Activated CD8-positive, alpha-beta memory T cell treated with anti-CD3 and anti-CD28 coated beads, Interleukin-2, amount 50 U/mL, for 1 hour (primary cell): Measurements from ENCODE around the gene KIAA0319L.

Experiments
- DNase-seq: peaks from one replicate; pipeline ENCODE4 v3.0.0-alpha.2; 2020; ENCODE audit errors: extremely low read depth

The KIAA0319L gene

DNA sequence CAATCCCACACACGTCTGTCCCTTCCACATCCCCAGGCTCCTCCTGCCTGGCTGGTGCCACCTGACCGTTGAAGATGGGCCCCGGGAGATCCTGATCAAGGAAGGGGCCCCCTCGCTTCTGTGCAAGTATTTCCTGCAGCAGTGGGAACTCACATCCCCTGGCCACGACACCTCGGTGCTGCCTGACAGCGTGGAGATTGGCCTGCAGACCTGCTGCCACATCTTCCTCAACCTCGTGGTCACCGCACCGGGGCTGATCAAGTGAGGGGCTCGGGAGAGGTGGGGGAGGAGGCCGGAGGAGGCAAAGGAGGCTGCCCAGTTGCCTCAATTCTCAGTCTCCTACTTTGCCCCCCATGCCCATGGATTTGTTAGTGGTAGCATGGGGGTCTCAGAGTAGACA, 6.0 kb upstream of the KIAA0319L start:
- no peak for DNase-seq

DNA sequence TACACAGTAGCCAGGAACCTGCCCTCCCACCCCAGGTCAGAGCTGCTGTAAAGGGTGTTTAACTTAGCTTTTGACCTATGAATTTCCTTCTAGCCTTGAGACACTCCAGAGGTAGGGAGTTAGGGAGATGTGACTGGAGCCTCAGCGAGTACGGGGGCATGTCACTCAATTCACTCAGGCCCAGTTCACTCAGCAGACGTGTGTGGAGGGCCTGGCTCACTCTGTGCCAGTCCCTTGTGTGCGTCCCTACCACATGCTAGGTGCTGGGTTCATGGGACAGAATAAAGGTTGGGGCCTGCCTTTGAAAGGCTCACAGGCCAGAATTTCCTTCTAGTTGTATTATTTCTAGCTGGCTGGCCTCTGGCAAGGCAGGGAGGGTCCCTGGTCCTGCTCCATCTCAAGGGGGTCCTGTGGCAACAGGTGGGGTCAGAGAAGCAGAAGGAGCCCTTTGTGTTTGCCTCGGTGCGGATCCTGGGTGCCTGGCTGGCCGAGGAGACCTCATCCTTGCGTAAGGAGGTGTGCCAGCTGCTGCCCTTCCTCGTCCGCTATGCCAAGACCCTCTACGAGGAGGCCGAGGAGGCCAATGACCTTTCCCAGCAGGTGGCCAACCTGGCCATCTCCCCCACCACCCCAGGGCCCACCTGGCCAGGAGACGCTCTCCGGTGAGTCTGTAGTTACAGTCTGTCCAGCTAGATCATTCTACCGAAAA, 4.9 kb upstream of the KIAA0319L start:
- DNase-seq, result no peak

DNA sequence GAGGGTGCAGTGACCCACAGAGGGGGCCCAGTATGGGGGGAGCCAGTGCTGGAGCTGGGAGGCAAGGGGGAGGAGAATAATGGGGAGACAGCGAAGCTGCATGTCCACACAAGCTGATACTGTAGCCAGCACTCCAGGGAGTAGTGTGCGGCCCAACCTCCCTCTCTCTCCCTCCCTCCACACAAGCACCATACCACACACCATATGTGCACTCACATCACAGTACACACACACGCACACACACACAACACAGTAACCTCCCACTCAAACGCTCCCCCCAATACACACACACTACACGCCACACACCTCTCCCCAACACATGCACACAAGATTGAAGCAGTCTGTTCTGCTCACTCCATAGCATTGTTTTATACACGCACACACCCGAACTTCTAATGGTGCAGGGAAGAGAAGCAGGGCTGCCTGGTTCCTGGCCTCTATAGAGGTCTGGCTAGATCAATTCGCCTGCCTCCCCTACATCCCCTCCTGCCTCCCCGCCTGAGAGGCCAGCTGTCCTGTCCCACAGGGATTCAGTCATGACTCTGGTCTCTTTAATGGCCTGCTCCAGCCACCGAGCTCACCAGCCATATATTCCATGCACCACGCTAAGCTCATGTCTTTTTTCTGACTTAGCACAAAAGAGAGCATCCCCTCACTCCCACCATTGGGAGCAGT, 4.2 kb upstream of the KIAA0319L start:
- DNase-seq, result no peak

DNA sequence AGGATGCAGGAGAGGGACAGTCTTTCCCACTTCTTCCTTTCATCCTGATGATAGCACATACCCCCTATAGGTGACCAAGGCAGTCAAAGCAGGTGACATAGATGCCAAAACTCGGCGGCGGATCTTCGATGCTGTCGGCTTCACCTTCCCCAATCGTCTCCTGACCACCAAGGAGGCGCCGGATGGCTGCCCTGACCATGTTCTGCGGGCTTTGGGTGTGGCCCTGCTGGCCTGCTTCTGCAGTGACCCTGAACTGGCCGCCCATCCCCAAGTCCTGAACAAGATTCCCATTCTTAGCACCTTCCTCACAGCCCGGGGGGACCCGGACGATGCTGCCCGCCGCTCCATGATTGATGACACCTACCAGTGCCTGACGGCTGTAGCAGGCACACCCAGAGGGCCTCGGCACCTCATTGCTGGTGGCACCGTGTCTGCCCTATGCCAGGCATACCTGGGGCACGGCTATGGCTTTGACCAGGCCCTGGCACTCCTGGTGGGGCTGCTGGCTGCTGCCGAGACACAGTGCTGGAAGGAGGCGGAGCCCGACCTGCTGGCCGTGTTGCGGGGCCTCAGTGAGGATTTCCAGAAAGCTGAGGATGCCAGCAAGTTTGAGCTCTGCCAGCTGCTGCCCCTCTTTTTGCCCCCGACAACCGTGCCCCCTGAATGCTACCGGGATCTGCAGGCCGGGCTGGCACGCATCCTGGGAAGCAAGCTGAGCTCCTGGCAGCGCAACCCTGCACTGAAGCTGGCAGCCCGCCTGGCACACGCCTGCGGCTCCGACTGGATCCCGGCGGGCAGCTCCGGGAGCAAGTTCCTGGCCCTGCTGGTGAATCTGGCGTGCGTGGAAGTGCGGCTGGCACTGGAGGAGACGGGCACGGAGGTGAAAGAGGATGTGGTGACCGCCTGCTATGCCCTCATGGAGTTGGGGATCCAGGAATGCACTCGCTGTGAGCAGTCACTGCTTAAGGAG, 3.3 kb upstream of the KIAA0319L start:
- no peak for DNase-seq

DNA sequence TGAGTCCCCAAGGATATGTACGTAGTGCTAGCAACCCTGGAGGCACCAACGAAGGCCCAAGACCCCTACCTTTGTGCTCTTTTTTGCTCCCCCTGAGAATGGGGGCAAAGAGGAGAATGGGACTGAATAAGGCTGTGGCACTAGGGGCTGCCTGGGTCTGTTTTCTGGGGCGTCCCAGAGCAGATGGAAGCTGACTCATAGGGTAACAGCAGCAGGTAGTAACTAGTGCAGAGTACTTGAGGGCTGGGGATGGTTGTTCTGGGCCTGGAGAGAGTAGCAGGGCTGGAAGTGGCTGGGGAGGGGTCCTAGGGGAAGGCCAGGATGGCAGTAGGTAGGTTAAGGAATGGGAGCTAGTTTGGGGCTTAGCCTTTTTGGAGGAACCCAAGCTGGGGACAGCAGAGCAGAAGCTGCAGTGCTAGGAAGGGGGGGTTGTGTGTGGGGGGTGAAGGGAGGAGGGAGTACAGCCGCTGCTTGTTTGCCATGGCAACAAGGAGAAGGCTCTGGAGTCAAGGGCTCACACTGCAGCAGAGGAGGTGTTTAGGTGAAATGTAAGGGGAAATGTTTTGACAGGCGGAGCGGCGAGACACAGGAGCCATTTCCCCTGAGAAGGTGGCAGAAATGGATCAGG, 2.2 kb upstream of the KIAA0319L start:
- DNase-seq, result no peak

DNA sequence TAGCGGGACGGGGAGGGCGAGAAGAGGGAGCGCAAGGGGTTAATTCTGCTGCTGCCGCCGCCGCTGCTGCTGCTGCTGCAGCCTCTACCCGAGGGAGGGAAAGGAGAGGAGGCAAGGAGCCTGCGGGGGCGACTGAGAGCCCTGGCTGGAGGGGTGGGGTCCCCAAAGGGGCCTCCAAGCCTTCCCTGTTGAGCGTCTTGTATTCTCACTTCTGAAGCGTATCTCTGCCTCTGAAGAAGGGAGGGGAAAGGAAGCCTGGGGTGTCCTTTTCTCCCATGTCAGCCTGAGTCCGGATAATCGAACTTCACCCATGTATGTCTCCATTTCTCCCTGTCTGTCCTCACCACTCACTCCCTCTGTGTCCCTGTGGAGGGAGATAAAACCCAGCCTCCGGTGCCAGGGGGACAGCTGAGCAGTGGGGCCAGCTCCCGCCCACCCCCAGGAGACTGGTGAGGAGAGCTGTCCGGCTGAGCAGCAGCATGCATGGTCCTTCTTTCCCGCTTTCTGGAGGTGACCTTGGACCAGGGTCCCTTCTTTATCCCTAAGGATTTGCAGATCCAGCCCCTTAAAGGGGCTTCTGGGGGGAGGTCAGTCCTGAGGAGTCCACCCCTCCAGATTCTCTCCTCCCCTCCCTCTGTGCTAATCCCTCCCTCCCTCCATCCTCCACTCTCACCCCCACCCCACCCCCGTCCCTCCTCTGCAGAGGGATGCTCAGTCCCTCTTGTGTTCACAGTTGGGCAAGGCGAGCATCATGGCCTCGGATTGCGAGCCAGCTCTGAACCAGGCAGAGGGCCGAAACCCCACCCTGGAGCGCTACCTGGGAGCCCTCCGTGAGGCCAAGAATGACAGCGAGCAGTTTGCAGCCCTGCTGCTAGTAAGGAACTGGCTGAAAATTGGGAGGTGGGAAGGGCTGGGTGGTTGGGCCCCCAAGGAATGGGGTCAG, 1.4 kb upstream of the KIAA0319L start:
- DNase-seq, result no peak

DNA sequence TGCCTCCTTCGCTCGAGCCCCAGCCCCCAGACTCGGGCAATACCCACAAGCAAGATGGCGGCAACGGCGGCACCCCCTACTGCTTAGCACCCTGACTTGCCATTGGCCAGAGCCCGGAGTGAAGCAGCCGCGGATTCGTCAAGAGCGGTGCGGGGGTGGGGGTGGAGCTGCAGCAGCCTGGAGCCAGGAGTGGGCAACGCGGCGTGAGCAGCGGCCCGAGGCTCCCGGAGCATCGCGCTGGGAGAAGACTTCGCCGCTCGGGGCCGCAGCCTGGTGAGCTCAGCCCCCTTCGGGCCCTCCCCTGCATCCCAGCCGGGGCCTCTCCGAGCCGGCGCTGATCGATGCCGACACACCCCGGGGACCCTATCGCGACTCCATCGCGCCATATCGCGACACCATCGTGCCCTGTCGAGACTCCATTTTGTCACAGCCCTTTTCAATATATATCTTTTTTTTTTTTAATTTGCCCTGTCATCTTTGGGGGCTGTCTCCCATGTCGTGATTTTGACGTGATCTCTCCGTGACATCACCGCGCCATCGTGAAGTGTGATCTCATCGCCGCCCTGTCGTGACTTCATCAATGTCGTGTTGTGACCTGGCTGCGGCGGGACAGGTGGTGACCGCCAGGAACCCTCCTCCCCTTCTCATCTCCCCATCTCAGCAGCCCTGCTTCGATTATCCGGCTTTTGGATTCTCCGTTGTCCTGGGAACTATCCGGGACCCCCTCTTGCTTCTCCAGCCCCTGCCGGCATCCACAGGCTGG, 589 bp upstream of the KIAA0319L start, which contains the start of gene NCDN:
Gene NCDN, plus strand, starts transcription at position 189 of the 763 bp plus-strand sequence. Its CDS starts 392 bp downstream, at position 581.
- peak; percentile 85 for DNase-seq

DNA sequence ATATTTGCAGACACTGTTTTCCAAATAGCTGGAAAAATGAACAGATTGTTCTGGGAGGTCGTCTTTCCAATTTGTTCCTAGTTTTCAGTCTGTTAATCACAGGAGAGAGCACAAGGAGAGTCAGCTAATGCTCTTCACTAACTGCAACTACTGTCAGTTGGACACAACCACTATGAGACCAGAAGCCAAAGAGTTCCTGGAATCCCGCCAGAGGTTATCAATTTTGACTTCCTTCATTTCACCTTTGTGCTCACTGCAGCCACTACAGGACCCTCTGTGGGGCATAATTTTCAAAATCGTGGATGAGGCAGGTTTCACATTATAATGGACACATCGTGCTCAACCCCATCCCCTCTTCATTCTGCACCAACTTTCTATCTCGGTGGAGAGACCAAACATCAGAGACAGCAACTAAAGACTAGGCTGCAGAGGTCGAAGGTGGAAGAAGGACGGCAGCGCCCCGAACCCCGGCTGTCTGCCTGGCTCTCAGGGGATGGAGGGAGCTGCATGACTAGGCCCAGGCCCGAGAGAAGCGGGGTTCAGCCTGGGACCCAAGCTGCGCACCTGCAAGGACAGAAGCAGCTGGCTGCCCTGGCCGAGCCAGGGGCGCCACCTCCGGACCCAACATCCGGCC, 602 bp downstream of the KIAA0319L start:
- no peak for DNase-seq

DNA sequence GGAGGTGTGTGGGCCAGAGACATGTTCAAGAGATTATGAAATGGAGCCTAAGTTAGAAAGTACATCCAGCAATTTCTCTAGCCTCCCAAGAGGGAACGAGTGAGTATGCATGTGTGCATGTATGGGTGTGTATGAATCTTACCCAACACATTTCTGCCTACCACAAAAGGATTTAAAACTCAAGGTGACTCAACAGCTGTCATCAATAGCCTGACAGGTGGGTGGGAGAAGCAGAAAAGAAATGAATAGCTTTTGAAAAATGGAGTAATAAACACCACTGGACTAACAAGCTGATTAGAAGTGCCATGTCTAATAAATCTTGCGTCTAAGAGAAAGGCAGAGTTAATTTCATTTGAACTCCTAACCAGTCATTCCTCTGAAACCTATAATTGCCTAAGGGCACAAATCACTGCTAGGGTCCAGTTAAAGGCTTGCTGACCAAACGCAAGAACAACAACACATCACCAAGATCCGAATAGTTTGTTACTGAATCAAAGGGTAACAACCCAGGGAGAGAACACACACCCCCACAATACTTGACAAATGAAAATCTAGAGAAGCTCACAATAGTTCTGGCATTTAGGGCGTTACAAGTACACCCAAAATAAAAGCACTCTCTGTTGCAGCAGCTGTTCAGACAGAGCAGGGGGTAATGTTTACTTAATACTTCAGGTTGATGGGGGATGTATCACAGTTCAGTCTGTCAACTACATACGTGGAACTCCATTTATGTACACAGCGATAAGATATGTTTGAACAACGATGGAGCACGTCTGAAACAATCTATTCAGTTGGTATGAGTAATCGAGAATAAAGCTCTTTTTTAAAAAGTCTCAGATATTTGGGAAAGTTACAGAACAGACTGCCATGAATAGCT, 1.4 kb downstream of the KIAA0319L start:
- DNase-seq, result no peak

DNA sequence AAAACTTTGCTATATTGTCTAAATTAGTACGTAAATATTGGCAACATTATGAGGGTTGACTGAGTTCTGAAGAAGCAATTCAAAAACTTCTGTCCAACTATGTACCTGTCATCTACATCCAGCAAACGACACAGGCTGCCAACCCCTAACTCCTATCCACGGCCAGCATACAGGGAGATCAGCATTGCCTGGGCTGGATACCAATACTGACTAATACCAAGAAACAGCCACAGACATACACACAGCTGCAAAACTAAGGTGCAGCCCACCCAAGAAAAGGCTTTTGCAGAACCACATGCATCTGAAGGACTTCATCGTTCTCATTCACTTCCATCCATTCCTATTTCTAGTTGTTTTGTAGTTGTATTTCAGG, 2.0 kb downstream of the KIAA0319L start:
- DNase-seq, result no peak

DNA sequence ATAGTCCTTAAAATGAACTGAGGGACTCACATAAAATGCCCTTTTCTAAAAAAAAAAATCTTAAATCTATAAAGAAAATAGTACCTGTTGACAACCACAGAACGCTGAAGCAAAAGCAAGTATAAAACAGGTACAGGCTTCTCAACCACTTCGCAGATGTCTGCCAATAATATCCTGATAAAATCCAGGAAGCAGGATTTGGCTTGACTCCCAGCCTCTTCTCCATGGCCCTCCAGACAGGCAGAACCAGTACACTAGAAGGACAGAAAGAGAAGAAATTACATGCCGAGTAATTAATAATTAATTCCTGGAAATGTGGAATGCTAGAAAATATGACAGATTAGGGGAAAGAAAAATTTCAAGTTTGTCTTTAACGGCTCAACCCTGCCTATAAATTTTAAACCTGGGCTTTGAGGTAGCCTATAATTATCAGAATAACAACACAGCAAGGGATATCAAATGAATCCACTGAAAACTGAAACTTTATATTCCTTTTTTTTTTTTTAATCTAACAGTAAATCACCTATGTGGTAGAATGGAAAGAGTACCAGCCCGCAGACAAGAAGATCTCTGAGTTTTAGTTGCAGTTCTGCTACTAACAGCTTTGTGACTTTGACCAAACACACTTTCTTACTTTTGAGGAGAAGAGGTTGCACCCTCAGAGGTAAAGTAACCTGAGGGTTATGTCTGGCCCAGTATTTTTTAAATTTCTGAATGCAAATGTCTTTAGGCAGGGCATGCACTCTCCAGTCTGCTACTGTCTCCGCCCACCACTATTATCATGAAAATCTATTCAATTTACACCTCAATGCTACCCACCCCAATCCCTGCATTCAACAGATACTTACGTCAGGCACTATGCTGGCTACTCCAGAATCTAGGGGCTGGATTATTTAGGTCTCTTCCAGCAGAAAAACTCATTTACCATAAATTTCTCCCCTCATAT, 2.7 kb downstream of the KIAA0319L start:
- DNase-seq, result no peak

DNA sequence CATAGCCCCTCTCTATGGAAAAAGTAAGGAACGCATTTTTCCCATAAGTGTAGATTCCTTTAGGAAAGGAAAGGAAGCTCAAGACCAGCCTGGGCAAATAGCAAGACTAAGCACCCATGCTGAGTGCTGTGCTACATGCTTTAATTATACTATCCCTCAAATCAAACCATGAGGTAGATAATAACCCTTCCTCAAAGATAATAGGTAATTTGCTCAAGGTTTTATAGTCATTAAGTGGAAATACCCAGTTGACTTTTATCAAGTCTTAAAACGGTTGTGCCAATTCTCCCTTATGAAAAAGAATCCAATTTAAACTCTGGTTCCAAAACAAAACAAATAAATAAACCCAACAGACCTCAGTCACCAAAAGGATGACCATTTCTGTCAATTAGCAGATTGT, 3.4 kb downstream of the KIAA0319L start:
- DNase-seq, result no peak

DNA sequence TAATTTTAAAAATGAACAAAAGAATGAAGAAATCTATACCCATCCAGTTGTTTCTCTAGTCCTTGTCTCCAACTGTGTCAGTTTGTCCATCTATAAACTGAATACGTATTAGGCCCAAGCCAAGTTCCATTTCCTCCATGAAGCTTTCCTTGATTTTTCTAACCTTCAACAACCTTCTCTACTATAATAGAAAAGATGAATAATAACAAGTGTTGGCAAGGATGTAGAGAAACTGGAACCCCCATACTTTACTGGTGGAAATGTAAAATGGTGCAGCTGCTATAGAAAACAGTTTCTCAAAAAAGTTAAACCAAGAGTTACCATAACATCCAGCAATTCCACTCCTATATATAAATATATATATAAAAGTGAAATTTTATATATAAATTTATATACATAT, 10.6 kb downstream of the KIAA0319L start:
- no peak for DNase-seq

DNA sequence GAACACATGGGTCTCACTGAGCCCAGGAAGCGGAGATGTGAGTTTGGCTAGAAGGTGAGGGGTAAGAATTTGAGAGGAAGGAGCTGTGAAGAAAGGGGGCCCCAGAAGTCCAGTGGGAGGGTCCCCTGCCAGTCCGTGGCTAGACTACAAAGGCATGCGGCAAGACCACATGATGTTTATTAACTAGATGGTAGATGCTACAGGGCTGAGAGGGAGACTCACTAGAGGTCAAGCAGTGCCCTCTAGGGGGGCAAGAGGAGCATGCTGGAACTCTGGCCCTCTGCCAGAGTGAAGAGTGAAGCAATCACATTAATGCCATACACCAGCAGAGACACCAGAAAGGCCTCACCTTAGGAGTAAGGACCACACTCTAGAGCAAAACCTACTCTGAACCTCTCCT, 12.2 kb downstream of the KIAA0319L start:
- DNase-seq, result no peak

DNA sequence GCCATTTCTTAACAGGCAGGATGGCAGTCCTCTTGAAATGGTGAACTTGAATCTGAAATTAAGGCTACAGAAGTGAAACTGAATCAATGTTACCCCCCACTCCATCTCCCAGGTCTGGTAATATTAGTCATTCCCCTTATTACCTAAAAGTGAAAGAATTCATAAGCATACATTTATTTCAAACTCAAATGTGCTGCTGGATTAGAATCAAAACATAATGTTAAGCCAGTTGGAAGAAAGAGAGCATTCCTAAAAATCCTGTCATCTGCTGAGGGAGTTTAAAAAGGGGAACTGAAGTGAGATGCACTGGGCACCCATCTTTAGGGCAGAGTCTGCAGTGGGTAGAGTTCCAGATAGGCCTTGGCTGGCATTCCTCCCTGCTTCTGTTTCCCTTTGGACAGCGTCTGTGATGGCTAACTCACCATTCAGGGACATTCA, 17.4 kb downstream of the KIAA0319L start:
- DNase-seq, result no peak

DNA sequence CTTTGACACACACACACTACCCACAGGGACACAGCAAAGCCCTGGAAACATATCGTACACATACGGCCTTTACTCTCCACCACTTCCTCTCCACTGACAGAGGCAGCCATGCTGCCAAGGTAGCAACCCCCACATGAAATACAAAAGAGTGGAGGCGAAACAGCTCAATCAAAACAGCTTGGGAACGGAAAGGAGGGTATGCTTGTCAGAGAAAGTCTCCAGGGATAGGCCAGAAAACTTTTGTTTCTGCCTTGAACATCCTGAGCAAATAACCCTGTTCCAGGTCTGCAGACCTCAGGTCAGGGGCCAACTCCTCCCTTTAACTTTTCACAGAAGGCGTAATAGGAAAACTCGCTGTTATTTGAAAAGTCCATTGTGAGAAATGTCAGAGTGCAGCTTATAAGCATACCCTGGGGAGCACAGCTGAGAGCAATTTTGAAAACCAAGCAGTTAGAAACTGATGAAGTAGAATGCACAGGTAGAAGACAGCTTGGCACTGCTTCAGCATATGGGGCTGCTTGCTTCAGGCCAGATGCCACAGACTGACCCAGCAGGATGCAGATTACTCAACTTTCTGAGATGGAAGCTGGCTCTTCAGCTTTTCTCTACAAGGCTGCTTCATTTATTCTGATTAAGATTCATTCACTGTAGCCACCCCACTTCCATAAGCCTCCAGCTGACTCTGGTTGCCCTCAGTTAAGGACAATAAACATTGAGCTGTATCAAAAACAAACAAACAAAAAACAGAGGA, 18.0 kb downstream of the KIAA0319L start:
- no peak for DNase-seq

DNA sequence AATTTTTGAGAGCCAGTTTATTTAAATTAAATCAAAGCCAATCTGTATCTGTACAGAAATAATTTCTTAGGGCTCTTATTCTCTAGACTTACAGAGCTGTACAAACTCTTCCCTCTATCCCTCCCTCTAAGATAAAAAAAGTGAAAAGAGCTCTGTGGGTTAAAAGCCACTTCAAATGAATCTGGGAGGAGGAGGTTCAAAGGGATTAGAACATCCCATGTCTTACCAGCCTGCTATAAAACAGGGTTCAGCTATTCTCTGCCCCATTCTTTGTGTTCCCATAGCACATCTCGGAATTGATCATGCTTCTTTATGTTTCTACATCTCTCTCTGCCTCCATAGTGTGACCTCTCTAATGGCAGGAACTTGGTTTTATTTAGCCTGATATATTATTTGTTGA, 19.4 kb downstream of the KIAA0319L start:
- DNase-seq, result no peak
